NCI-H446 (cell line): Measurements from ENCODE around the gene SPATA16.
"Not testable (repeated sequence)": the region's sequence is repeated elsewhere in the genome, so short reads cannot be mapped to it uniquely, and the experiment has no call there.

Source experiments
- DNase-seq, 2 experiments: peaks; one replicate each; lab custom pipeline; 2025; lab: John Stamatoyannopoulos, UW

Gene SPATA16

DNA sequence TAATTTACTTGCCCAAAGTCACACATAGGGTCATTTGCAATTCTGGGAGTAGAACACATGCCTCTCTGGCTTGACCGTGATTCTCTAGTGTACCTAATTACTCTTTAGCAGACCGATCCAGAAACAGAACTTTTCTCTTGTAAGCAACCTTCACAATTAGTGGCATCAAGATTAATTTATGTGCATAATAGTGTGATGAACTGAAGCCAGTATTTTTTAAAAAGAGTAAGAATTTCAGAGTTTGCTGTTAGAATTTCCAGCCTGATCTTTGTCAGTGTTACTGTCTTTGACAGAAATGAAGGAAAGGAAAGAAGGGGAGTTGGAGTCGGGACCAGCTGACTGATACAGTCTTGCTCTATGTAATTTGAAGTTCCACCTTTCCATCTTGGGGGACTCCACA lies 137.1 kb downstream of the SPATA16 start:
- DNase-seq: no peak

GRCh38 chr3:173003471-173003870 lies 137.6 kb downstream of the SPATA16 start:
- no peak for DNase-seq

DNA sequence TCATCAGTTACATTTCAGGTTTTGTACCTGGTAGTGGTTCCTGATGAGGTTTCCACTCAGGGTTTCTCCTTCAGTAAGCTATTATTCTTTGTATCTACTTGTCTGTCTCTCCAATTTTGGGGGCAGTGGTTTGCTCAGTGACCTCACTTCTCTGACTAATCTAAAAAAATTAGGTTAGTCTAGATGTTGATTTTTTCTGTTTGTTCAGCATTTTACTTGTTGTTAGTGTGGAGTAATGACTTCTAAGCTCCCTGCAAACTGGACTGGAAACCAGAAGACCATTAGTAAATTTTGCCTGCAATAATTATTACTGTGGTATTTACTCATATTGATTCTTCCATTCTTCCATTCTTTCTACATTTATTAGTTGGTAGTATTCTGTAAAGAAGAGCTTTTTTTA lies 139.4 kb downstream of the SPATA16 start:
- no peak for DNase-seq

DNA sequence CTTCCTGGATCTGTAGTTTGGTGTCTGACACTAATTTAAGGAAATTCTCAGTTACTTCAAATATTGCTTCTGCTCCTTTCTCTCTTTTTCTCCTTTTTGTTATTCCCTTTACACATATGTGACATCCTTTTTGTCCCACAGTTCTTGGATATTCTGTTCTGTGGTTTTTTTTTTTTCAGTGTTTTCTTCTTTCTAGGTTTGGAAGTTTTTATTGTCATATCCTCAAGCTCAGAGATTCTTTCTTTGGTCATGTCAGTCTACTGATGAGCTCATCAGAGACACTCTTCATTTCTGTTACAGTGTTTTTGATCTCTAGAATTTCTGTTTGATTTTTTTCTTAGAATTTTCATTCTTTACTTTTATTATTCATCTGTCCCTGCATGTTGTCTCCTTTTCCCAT lies 140.5 kb downstream of the SPATA16 start:
- no peak for DNase-seq

GRCh38 chr3:172993412-172993811 lies 147.6 kb downstream of the SPATA16 start:
- DNase-seq: no peak

DNA sequence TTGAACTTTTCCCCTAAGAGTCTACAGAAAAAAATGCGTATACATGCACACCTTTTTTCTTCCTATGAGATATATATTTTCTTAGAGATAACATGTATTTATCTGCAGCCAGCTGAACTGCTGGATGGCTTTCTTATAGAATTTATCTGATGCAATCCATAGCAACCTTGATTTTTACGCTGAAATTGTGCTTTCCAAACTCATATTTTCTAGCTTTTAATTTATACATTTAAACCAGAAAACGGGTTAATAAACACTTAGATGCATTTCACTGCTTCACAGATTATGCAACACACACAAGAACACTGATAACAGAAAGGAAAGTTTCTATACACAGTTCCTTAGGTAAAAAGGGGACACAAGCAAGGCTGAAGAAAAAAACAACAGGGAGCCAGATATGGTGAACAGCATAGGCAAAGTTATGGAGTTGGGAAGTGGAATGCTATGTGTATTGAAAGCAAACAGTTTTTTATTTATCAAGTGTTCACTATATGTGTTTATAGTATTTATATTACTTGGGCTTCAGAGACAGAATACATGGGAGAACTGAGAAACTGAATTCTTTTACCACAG lies 149.5 kb downstream of the SPATA16 start:
- no peak for DNase-seq

- DNase-seq: no peak
Observed at GRCh38 chr3:172989373-172989772, 151.7 kb downstream of the SPATA16 start.

DNA sequence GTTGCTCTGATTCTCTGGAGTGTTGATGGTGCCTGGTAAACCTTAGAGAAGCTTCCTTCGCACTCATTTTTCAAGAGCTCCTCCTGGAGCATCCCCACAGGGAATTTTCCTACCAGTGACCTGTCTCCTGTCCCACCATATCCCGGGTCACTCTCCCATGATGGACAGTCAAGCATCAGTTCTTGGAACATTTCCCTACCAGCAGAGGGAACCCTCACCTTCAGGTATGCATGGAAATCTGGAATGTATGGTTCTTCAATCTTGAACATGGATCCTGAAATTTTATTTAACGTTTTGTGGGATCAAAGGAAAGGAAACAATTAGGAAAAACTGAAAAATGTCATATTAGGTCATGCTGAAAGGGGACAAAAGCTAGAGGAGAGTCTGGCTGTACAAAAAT lies 153.8 kb downstream of the SPATA16 start:
- peak; percentile 47 to 64 for DNase-seq

GRCh38 chr3:172984914-172985313 lies 156.1 kb downstream of the SPATA16 start:
- DNase-seq: no peak

DNA sequence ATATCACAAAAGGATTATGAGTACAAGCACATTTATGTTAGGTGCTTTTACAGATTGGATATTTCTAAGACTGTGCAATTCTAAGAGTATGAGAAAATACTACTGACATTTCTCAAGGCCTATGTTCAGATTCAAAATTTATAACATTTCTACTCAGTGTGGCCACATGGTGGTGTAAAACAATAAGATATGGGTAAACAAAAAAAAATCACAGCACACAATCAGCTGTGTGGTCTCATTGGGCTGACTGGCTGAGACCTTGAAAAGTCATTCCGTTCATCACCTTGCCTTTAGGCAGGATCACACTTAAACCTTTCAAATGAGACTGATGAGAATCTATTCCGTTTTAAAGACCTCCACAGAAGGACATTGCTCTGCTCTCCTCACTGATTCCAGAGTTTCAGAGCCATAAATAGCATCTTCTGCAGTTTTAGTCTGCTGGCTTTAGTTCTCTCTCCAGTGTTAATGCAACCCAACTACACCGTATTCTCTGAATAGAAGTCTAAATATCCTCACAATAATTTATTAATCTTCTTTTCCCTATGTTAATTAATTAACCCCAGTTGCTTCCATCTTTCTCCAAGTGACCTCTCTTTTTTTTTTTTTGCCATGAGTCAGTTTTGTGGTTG lies 158.2 kb downstream of the SPATA16 start:
- DNase-seq: peak; percentile 32 to 52

- DNase-seq: no peak
Observed at GRCh38 chr3:172981407-172981983, 159.5 kb downstream of the SPATA16 start.

GRCh38 chr3:172980849-172981248 lies 160.2 kb downstream of the SPATA16 start:
- DNase-seq: no peak

- no peak for DNase-seq
Observed at GRCh38 chr3:172977696-172978095, 163.3 kb downstream of the SPATA16 start.

DNA sequence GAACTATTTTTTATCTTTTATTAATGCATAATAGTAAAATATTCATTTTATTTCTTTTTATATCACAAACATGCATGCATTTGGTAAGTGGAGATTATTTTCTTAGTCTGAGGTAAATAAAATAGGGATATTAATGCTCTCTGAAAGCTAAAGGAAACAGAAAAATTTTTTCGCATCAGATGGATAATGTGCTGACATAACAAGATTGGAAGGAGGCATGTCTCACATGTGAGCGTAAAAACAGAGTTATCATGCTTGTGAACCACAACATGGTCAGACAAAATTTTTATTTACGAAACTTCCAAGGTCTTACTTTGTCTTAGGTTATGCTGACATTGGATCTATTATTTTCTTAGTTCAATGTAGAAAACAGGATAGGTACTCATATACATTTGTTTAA lies 166.1 kb downstream of the SPATA16 start:
- DNase-seq: no peak

GRCh38 chr3:172973799-172974198 lies 167.2 kb downstream of the SPATA16 start:
- DNase-seq: no peak

DNA sequence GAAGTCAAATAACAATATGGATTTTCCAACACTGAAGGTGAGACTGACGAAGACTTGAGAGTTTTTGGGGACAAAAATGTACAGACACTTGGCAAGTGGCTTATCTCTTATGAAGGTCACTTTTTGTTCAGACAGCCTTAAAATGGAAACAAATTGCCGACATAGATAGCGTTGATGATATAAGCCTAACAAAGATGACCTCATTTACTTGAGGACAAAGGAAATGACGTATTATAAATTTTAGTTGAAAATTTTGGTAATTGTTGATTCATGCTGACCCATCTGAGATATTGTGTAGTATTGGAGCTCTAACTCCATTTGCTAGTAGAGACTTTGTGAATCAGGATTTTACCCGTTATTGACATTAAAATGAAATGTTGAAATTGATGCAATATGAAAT lies 168.3 kb downstream of the SPATA16 start:
- no peak for DNase-seq

DNA sequence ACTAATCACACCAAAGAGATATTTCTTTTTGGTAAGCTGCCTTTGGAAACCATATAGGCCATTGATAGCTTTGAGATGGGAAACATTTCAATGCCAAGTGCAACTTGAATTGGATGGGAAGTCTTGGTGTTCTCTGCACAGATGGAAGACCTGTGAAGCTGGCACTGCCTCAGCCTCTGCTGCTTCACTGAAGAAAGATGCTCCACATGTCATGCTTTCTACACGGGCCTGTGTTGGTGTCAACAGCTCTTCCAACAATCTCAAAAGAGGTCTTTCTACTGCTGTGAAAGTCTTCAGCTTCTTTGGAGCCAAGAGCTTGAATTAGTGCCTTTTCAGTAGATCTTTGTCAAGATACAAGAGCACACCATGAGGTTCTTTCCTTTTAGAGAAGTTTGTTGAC lies 169.0 kb downstream of the SPATA16 start:
- peak; percentile 35 to 89 for DNase-seq

GRCh38 chr3:172968646-172969045 lies 172.4 kb downstream of the SPATA16 start:
- no peak for DNase-seq

DNA sequence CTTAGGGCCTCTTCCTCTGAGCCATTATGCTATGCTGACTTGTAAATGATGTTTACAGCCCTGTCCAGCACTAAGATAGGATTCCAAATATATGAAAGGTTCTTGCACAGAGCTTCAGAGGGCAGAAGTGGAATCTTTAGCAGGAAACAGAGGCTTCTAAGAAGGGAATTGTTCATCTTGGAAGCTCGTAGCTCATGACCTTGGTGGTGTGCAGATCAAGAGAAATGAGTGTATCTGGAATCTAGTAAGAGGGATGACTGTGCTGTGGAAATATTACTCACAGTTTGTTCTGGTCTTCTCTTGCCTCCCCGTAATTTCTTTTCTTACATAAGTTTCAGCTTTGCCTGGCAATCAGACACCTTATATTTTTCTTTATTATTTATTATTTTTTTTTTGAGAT lies 175.8 kb downstream of the SPATA16 start:
- DNase-seq: no peak

DNA sequence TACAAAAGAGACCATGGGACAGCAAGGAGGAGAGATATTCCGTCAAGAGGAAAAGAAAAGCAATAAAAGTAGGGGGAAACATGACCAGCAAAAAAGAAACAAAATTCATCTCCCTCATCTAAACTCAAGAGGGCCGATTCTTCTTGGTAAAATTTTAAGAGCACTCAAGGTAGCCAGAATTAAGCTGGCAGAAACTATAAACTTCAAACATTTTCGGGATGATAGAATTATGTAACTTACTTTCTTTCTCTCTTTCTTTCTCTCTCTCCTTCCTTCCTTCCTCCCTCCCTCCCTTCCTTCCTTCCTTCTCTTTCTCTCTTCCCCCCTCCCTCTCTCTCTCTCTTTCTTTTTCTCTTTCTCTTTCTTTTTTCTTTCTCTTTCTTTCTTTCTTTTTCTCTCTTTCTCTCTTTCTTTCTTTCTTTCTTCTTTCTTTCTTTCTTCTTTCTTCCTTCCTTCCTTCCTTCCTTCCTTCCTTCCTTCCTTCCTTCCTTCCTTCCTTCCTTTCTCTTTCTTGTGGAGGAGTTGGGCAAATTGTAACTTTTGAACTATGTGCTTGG lies 180.3 kb downstream of the SPATA16 start:
- not testable (repeated sequence) for DNase-seq

- no peak for DNase-seq
Observed at GRCh38 chr3:172958565-172958964, 182.5 kb downstream of the SPATA16 start.

DNA sequence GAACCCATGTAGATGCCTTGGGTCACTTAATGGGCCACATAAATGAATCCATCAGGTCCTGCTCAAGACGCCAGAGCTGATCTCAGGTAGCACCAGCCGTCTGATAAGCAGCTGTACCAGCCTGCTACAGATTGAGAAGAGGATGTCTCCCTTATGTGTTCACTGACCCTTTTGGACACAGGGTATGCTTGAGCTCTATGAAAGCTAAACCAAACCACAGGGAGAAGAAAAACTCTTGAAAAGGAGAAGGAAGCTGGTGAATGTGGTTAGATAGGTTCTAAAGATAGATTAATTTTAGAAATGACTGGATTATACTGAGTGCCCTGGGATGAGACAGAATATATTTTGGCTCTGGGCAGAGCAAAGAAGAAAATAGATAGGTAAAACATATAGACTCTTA lies 187.5 kb downstream of the SPATA16 start:
- DNase-seq: no peak

GRCh38 chr3:172951511-172951910 lies 189.5 kb downstream of the SPATA16 start:
- no peak for DNase-seq

DNA sequence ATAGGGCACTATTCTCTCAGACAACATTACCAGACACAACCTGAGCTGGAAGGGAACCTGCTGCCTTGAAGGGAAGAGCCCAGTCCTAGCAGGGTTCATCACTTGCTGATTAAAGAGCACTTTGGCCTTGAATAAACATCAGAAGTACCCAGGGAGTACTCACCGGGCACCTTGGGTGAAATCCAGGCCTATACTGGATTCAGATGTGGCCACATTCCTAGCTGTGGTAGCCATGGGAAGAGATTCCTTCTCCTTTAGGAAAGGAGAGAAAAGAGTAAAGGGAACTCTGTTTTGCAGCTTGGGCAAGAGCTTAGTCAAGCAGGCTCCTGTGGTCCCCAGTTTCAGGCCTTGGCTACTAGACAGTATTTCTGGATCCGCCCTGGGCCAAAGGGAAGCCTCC lies 195.0 kb downstream of the SPATA16 start:
- no peak for DNase-seq
